Loucy (cell line): ENCODE results near the gene ATP9A.

Experiments
- H2AFZ ChIP-seq: fragments of 200-600 bp; sonication (generic); 2 replicates; pipeline ENCODE4 v1.6.0; 2016; ENCODE audit warnings: antibody characterized with exemption, mild to moderate bottlenecking, low read length, moderate library complexity
- H3F3A ChIP-seq: fragments of 200-600 bp; 2 replicates; pipeline ENCODE4 v1.6.0; 2016; ENCODE audit warnings: antibody characterized with exemption, low read depth, mild to moderate bottlenecking
- H3K27me3 ChIP-seq: fragments of 200-600 bp; sonication (generic); 2 replicates; pipeline ENCODE4 v1.6.1; 2014; ENCODE audit warnings: low read length, mild to moderate bottlenecking; ENCODE audit not compliant: insufficient read depth, poor library complexity, severe bottlenecking
- H3K36me3 ChIP-seq: fragments of 200-600 bp; sonication (generic); 2 replicates; pipeline ENCODE4 v1.6.1; 2016; ENCODE audit warnings: low read length; ENCODE audit not compliant: insufficient read depth
- H3K4me1 ChIP-seq: fragments of 200-600 bp; sonication (generic); 2 replicates; pipeline ENCODE4 v1.5.1; 2014; ENCODE audit warnings: low read length, mild to moderate bottlenecking; ENCODE audit not compliant: insufficient read depth, poor library complexity, severe bottlenecking
- H3K4me2 ChIP-seq: fragments of 200-600 bp; sonication (generic); 2 replicates; pipeline ENCODE4 v1.6.0; 2014; ENCODE audit warnings: antibody characterized with exemption, low read length, low read depth, mild to moderate bottlenecking; ENCODE audit not compliant: poor library complexity, severe bottlenecking
- H3K4me3 ChIP-seq: fragments of 200-600 bp; sonication (generic); 2 replicates; pipeline ENCODE4 v1.5.1; 2014; ENCODE audit warnings: low read length, mild to moderate bottlenecking, mixed read lengths; ENCODE audit not compliant: poor library complexity, severe bottlenecking
- H3K79me2 ChIP-seq: fragments of 200-600 bp; sonication (generic); 2 replicates; pipeline ENCODE4 v1.6.1; 2014; ENCODE audit warnings: low read length; ENCODE audit not compliant: insufficient read depth
- H3K9ac ChIP-seq: fragments of 200-600 bp; sonication (generic); 2 replicates; pipeline ENCODE4 v1.6.0; 2014; ENCODE audit warnings: mild to moderate bottlenecking, low read depth, low read length, moderate library complexity; ENCODE audit not compliant: poor library complexity, severe bottlenecking
- H3K9me2 ChIP-seq: fragments of 200-600 bp; sonication (generic); replicated peaks from 2 replicates; pipeline ENCODE4 v1.6.1; 2016; ENCODE audit warnings: low read depth, low read length, mixed read lengths
- H3K9me3 ChIP-seq: fragments of 200-600 bp; sonication (generic); 2 replicates; pipeline ENCODE4 v1.6.1; 2014; ENCODE audit warnings: mild to moderate bottlenecking, antibody characterized with exemption, low read length, low read depth; ENCODE audit not compliant: insufficient read depth
- H4K20me1 ChIP-seq: fragments of 200-600 bp; sonication (generic); 2 replicates; pipeline ENCODE4 v1.6.0; 2014; ENCODE audit warnings: antibody characterized with exemption, low read length, mild to moderate bottlenecking; ENCODE audit not compliant: insufficient read depth, poor library complexity, severe bottlenecking
- CTCF ChIP-seq: fragments of 200-600 bp; sonication (generic); conservative IDR thresholded peaks from 2 replicates; pipeline ENCODE4 v1.5.1; 2014; ENCODE audit warnings: mild to moderate bottlenecking, antibody characterized with exemption, low read length
- EZH2phosphoT487 ChIP-seq: fragments of 200-600 bp; IDR thresholded peaks from 2 replicates; pipeline ENCODE4 v1.6.1; 2018; ENCODE audit warnings: antibody characterized with exemption, mild to moderate bottlenecking, moderate library complexity, borderline replicate concordance

Gene ATP9A

DNA sequence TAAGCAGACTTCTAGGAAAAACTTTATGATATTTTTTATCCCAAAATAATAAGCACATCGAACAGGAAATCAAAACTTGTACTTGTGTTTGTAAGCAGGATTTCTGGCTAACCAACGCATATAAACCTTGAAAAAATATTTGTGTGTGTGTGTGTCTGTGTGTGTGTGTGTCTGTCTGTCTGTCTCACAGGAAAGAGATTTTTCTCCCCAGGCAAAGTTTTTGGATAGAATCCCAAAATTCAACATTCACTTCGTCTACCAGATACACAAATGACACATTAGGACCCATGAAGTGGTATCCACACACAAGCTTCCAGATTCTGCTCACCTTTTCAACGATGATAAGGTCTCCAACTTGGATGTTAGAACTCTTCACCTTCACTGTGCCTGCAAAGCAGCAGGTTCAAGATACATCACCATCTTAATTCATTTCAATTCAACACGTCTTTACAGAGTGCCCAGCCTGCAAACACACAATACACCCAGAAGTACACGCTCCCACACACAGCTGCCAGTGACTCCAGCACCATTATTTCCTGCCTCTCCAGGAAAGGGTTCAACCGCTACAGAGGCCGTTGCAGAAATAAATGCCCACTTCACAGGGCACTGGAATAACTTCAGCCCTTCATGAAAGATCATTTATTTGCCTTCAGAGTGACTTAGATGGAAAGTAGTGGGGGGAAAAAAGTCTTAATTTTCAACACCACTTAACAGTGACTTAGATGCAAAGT is 70.9 kb downstream of the ATP9A start:
- H3K4me2 ChIP-seq: peak overlapping the region; percentile 82
- TF ChIP-seq CTCF: no peak
- TF ChIP-seq EZH2phosphoT487: no peak
- H4K20me1 ChIP-seq: peaks cover 3% of the 10 kb centered on the region
- H2AFZ ChIP-seq: peak overlapping the region; percentile 8
- H3K9ac ChIP-seq: peak overlapping the region; percentile 95
- no peaks in the 10 kb centered on the region for H3K9me3 ChIP-seq
- H3K4me3 ChIP-seq: peak overlapping the region; percentile 89
- H3F3A ChIP-seq: no peaks in the 10 kb centered on the region
- peaks cover 64% of the 10 kb centered on the region for H3K79me2 ChIP-seq
- no peaks in the 10 kb centered on the region for H3K27me3 ChIP-seq
- H3K9me2 ChIP-seq: no peaks in the 10 kb centered on the region
- no peaks in the 10 kb centered on the region for H3K36me3 ChIP-seq
- H3K4me1 ChIP-seq: peaks cover 50% of the 10 kb centered on the region

- peak overlapping the region; percentile 89 for H3K4me3 ChIP-seq
- H3K9me2 ChIP-seq: no peaks in the 10 kb centered on the region
- H3K36me3 ChIP-seq: peaks cover 4% of the 10 kb centered on the region; the same call in 1 of the 2 replicates
- H3K79me2 ChIP-seq: peaks cover 72% of the 10 kb centered on the region
- no peaks in the 10 kb centered on the region for H3K27me3 ChIP-seq
- no peaks in the 10 kb centered on the region for H3F3A ChIP-seq
- H3K9ac ChIP-seq: peak overlapping the region; percentile 95
- peaks cover 55% of the 10 kb centered on the region for H3K4me1 ChIP-seq
- TF ChIP-seq EZH2phosphoT487: no peak
- TF ChIP-seq CTCF: no peak
- peaks cover 3% of the 10 kb centered on the region for H4K20me1 ChIP-seq
- no peak overlapping the region; the same call in 1 of the 2 replicates for H2AFZ ChIP-seq
- peak overlapping the region; percentile 82 for H3K4me2 ChIP-seq
- H3K9me3 ChIP-seq: no peaks in the 10 kb centered on the region
These were observed 71.7 kb downstream of the ATP9A start for GRCh38 chr20:51696304-51697071.

DNA sequence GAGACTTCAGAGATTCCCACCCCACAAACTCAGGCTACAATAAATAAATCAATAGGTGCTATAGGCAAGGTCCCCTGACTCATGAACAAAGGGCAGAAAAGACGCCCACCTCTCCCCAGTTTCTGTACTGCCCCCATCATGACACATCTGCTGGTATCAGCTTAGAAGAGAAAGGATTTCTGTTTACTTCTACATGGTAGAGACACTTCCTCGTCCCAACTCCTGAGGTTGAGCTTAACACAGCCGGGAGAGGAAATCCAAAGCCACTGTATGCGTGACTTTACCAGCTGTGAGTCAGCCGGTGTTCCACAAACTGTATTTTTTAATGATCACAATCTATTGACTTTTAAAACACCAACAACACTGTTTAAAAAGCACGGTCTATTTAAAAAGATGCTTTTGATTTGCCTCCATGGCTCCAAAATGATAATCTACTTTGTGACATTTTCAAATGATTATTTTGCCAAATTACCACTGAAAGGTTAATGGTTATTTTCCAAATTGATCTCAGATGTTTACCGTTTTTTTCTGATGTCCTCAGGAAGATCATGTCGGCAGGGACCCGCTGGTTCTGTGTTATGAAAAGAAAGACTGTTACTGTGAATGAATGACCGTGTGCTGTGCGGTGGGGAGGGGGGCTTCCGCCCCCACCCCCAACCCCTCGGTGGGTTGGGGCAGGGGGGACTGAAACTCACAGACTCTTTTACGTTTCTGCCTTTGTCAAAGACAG is 72.5 kb downstream of the ATP9A start:
- peak overlapping the region; percentile 89 for H3K4me3 ChIP-seq
- TF ChIP-seq EZH2phosphoT487 (no peak), CTCF (no peak)
- H3K4me1 ChIP-seq: peaks cover 54% of the 10 kb centered on the region
- H3K9ac ChIP-seq: peak overlapping the region; percentile 95
- peaks cover 3% of the 10 kb centered on the region for H4K20me1 ChIP-seq
- H3K36me3 ChIP-seq: peaks cover 4% of the 10 kb centered on the region; the same call in 1 of the 2 replicates
- H3K9me2 ChIP-seq: no peaks in the 10 kb centered on the region
- no peaks in the 10 kb centered on the region for H3K27me3 ChIP-seq
- H3F3A ChIP-seq: no peaks in the 10 kb centered on the region
- H3K9me3 ChIP-seq: no peaks in the 10 kb centered on the region
- no peak overlapping the region for H2AFZ ChIP-seq
- H3K79me2 ChIP-seq: peaks cover 79% of the 10 kb centered on the region
- H3K4me2 ChIP-seq: peak overlapping the region; percentile 82
